PC-9 (cell line): Measurements from ENCODE around the gene CHURC1. TPM values are rescaled to one million over a fixed set of nuclear protein-coding genes. Genes with fewer than 3 reads are reported as not detected.

Source experiments
- BruUV-seq: library from RNA; stranded (reverse); fragments of 400-500 nt; replicated peaks from 2 replicates; lab custom pipeline; 2021; lab: Mats Ljungman, UMichigan
- CTCF ChIA-PET: fragments of 300-600 bp; sonication (Branson Sonifier 250); formaldehyde crosslinking; loops from one replicate; lab custom pipeline; 2022; ENCODE audit warnings: antibody characterized with exemption; lab: Charles Lee
- POLR2A ChIA-PET: fragments of 300-600 bp; sonication (Branson Sonifier 250); formaldehyde crosslinking; loops from one replicate; lab custom pipeline; 2022; ENCODE audit warnings: antibody characterized with exemption; ENCODE audit not compliant: unreplicated experiment; lab: Charles Lee
- DNase-seq, 2 experiments: peaks; one replicate each; pipeline versions ENCODE4 v3.0.0 to v3.0.0-alpha.2; 2015 to 2022; ENCODE audit warnings: mixed read lengths in 1 of 2
- H2AFZ ChIP-seq: fragments of 200-600 bp; sonication (generic); 2 replicates; pipeline ENCODE4 v1.8.1; 2017; ENCODE audit warnings: antibody characterized with exemption
- H3F3A ChIP-seq: fragments of 200-600 bp; sonication (generic); 2 replicates; pipeline ENCODE4 v1.8.1; 2017; ENCODE audit warnings: antibody characterized with exemption, mild to moderate bottlenecking, low read depth; ENCODE audit not compliant: insufficient read depth
- H3K27ac ChIP-seq: fragments of 200-600 bp; sonication (generic); 2 replicates; pipeline ENCODE4 v1.6.1; 2016; ENCODE audit warnings: mixed run types
- H3K27me3 ChIP-seq: fragments of 200-600 bp; sonication (generic); 2 replicates; pipeline ENCODE4 v1.6.1; 2016; ENCODE audit warnings: low read depth, mixed run types; ENCODE audit not compliant: insufficient read depth
- H3K36me3 ChIP-seq: fragments of 200-600 bp; sonication (generic); 2 replicates; pipeline ENCODE4 v1.6.1; 2016; ENCODE audit warnings: low read depth, mixed run types
- H3K4me1 ChIP-seq: fragments of 200-600 bp; sonication (generic); replicated peaks from 2 replicates; pipeline ENCODE4 v1.6.1; 2016; ENCODE audit warnings: mixed run types; ENCODE audit not compliant: insufficient read depth
- H3K4me2 ChIP-seq: fragments of 200-600 bp; sonication (generic); 2 replicates; pipeline ENCODE4 v1.6.1; 2017; ENCODE audit warnings: mixed run types
- H3K4me3 ChIP-seq: fragments of 200-600 bp; sonication (generic); 2 replicates; pipeline ENCODE4 v1.6.1; 2016; ENCODE audit warnings: mixed run types
- H3K79me2 ChIP-seq: fragments of 200-600 bp; sonication (generic); 2 replicates; pipeline ENCODE4 v1.6.1; 2017; ENCODE audit warnings: low read depth, mixed run types
- H3K9me2 ChIP-seq: fragments of 200-600 bp; sonication (generic); 2 replicates; pipeline ENCODE4 v1.8.1; 2017; ENCODE audit warnings: mild to moderate bottlenecking; ENCODE audit not compliant: insufficient read depth
- H3K9me3 ChIP-seq: fragments of 200-600 bp; sonication (generic); 2 replicates; pipeline ENCODE4 v1.8.1; 2016; ENCODE audit warnings: low read depth; ENCODE audit not compliant: insufficient read depth
- H4K20me1 ChIP-seq: fragments of 200-600 bp; sonication (generic); 2 replicates; pipeline ENCODE4 v1.8.1; 2017; ENCODE audit not compliant: insufficient read depth
- CTCF ChIP-seq: fragments of 200-600 bp; sonication (generic); conservative IDR thresholded peaks from 2 replicates; pipeline ENCODE4 v1.6.1; 2017; ENCODE audit warnings: mixed run types, antibody characterized with exemption, mild to moderate bottlenecking, moderate library complexity
- EZH2 ChIP-seq: fragments of 200-600 bp; sonication (generic); IDR thresholded peaks from 2 replicates; pipeline ENCODE4 v1.8.0; 2017; ENCODE audit warnings: antibody characterized with exemption, low read depth
- intact Hi-C: fragments of 100-400 bp; cut with micrococcal nuclease; formaldehyde crosslinking; loops from one replicate; pipeline ENCODE4 v1.10.0; 2022; ENCODE audit not compliant: unreplicated experiment
- total RNA-seq: library from RNA; stranded (reverse); gene quantifications from 2 replicates; pipeline ENCODE4 v1.2.3, GENCODE V29; 2021

Gene CHURC1
- total RNA-seq, 1 experiment from 2014 or later: 91.8 TPM

- intact Hi-C loops: no loop called here
- Histone ChIP-seq H3K36me3 (peaks cover 25% of the 10 kb centered on the region; the same call in 1 of the 2 replicates), H3F3A (no peaks in the 10 kb centered on the region; the same call in 1 of the 2 replicates), H3K27ac (no peak overlapping the region), H2AFZ (no peak overlapping the region), H3K4me1 (no peaks in the 10 kb centered on the region), H3K4me3 (no peak overlapping the region), H3K9me2 (no peaks in the 10 kb centered on the region), H3K27me3 (no peaks in the 10 kb centered on the region), H3K79me2 (no peaks in the 10 kb centered on the region; the same call in 1 of the 2 replicates), H4K20me1 (0 out of 2 replicates have a peak, but pooled peaks cover 3% of the 10 kb centered on the region), H3K9me3 (no peaks in the 10 kb centered on the region), H3K4me2 (no peak overlapping the region)
- ChIA-PET CTCF (no interaction called here), POLR2A (interaction anchor here (0.5 to 0.7 kb wide), 3 partner anchors 18 to 636 kb away, joined by 4 to 6 read pairs (median 6); no protein-coding TSS in a partner anchor)
- BruUV-seq: no TSS peak
- DNase-seq: no peak
- TF ChIP-seq EZH2 (no peak), CTCF (no peak)
Observed at GRCh38 chr14:64951724-64952123, 37.5 kb downstream of the CHURC1 start.

DNA sequence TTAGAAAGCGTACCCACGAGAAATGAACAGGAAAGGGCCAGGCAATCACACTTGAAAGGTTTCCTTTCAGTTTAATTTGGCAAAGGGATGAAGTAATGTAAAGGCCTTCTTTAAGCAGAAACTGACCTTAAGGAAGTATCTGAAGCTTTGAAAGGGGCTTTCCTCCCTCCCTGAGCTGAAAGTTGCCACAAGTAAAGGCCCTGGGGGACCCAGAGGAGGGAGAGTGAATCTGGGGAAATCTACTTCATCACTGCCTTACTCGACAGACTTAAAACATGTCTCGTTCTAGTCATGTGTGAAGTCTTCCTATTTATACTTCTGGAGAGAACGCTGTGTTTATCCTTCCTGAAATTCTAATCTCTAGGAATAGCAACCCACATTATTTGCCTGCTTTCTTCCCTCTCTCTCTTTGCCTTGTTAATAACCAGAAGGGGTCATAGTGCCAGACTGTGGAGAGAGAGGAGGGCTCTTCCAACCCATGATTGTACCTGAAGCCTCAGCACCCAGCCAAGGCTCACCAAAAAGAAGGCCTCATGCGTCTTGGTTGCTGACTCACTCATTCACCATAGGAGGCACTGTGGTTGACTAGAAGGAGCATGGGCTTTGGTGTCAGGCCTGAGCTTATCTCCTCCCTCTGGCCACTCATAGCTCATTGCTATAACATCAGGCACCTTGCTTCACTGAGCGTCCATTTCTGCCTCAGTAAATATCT lies 38.5 kb downstream of the CHURC1 start:
- no TSS peak for BruUV-seq
- intact Hi-C loops: no loop called here
- H3K79me2 ChIP-seq: no peaks in the 10 kb centered on the region; the same call in 1 of the 2 replicates
- peaks cover 25% of the 10 kb centered on the region; the same call in 1 of the 2 replicates for H3K36me3 ChIP-seq
- no peaks in the 10 kb centered on the region; the same call in 1 of the 2 replicates for H3F3A ChIP-seq
- H3K27me3 ChIP-seq: no peaks in the 10 kb centered on the region
- no peak overlapping the region for H3K4me3 ChIP-seq
- no peak for DNase-seq
- no peak overlapping the region for H3K27ac ChIP-seq
- H3K9me3 ChIP-seq: no peaks in the 10 kb centered on the region
- no peaks in the 10 kb centered on the region for H3K4me1 ChIP-seq
- no peak for TF ChIP-seq EZH2
- peak; percentile 41; the same call in 1 of the 2 replicates for TF ChIP-seq CTCF
- no peak overlapping the region for H2AFZ ChIP-seq
- H4K20me1 ChIP-seq: 0 out of 2 replicates have a peak, but pooled peaks cover 3% of the 10 kb centered on the region
- ChIA-PET POLR2A (no interaction called here), CTCF (no interaction called here)
- H3K9me2 ChIP-seq: no peaks in the 10 kb centered on the region
- no peak overlapping the region for H3K4me2 ChIP-seq

- BruUV-seq: no TSS peak
- H3K4me2 ChIP-seq: no peak overlapping the region
- no peaks in the 10 kb centered on the region for H3K9me2 ChIP-seq
- H3K9me3 ChIP-seq: no peaks in the 10 kb centered on the region
- H3K4me1 ChIP-seq: no peaks in the 10 kb centered on the region
- no peak overlapping the region for H3K4me3 ChIP-seq
- CTCF ChIA-PET: no interaction called here
- no peak overlapping the region for H2AFZ ChIP-seq
- 0 out of 2 replicates have a peak, but pooled peaks cover 3% of the 10 kb centered on the region for H4K20me1 ChIP-seq
- no peak for DNase-seq
- intact Hi-C loops: no loop called here
- no peaks in the 10 kb centered on the region for H3K27me3 ChIP-seq
- H3K27ac ChIP-seq: no peak overlapping the region
- TF ChIP-seq EZH2 (no peak), CTCF (0 out of 2 replicates have a peak, but pooled peaks have one; percentile 12)
- no peaks in the 10 kb centered on the region; the same call in 1 of the 2 replicates for H3F3A ChIP-seq
- POLR2A ChIA-PET: no interaction called here
- H3K79me2 ChIP-seq: no peaks in the 10 kb centered on the region; the same call in 1 of the 2 replicates
- H3K36me3 ChIP-seq: peaks cover 25% of the 10 kb centered on the region; the same call in 1 of the 2 replicates
Observed at GRCh38 chr14:64953310-64953654, 39.0 kb downstream of the CHURC1 start.
